Iris pigment epithelial cell (primary cell): ENCODE results near the gene ITGBL1.

Experiments
- DNase-seq: peaks from one replicate; pipeline ENCODE4 v3.0.0-alpha.2; 2011; ENCODE audit warnings: low read depth

Gene ITGBL1, protein sequence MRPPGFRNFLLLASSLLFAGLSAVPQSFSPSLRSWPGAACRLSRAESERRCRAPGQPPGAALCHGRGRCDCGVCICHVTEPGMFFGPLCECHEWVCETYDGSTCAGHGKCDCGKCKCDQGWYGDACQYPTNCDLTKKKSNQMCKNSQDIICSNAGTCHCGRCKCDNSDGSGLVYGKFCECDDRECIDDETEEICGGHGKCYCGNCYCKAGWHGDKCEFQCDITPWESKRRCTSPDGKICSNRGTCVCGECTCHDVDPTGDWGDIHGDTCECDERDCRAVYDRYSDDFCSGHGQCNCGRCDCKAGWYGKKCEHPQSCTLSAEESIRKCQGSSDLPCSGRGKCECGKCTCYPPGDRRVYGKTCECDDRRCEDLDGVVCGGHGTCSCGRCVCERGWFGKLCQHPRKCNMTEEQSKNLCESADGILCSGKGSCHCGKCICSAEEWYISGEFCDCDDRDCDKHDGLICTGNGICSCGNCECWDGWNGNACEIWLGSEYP

DNA sequence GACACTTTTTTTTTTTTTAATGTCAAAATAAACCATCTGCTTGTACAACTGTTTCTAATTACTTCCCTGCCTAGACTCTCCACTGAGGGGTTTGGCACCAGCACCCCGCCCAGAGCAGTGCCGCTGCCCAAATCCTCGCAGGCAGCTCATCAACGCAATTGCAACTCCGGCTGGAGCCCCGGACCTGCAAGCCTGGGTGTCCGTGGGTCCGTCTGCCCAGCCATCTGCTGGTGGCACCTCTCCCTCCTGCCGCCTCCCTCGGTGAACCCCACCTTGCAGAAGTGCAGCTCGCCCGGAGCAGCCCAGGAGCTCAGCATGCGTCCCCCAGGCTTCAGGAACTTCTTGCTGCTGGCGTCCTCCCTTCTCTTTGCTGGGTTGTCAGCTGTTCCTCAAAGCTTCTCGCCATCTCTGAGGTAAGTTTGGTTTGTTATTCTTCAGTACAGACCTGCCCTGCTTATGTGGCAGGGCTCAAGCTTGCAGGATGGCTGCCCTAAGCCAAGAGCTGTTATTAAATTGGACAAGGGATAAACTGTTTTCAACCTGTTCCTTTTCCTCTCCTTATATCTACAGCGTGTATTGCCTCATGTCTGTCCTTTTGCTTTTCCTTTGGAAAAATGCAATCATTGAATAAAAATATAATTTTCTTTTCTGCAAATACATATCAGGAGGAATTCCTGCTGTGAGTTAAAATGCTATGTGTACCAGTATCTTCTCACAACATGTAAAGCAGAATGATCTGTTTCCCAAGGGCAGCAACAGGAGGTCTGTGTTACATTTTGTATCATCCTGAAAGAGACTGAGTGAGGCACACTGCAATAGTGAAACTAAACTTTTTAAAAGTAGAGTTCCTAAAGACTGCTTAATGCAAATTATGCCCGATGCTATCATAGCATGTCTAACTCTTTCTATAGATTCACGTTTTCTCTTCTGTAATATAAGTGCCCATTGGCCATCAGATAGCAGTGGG, at the start of gene ITGBL1:
ITGBL1 (plus strand) TSS at position 157 of the 967 bp plus-strand sequence; CDS start at position 316, 159 bp downstream.
- peak; percentile 54 for DNase-seq

DNA sequence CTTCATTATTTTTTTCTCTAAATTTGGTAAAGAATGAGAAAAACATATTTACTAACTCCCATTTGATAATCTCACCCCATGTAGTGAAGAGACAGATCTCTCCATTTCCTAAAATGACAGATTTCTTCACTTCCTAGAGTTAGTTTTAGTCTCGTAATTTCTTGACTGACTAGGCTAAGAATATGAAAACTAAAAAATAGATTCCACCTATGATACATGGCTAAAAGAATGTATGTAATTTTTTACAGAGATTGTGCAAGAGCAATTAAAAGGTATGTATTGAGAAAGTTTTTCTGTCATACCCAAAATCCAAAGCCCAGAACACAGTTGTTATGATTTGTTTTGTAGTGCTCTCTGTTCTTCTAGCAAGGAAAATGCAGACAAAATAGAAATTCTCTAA, 45.7 kb upstream of the ITGBL1 start:
- peak; percentile 29 for DNase-seq

DNA sequence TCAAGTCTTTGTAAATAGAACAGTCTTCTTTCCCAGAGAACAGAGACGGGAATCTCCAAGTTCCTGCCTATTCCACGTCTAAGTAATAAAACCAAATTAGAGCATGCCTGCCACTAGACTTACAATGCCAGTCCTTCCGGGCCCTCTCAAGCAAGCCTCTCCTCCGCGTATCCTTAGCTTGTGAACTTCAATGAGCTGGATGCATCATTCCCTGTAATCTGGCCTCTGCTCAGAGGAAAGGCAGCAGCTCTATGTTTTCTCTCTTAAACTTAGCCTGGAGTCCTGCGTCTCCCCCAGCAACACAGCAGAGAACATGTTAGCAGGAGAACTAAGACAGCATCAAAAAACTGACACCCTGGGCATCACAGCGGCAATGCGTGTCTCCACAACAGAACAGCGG, 44.3 kb upstream of the ITGBL1 start:
- no peak for DNase-seq

DNA sequence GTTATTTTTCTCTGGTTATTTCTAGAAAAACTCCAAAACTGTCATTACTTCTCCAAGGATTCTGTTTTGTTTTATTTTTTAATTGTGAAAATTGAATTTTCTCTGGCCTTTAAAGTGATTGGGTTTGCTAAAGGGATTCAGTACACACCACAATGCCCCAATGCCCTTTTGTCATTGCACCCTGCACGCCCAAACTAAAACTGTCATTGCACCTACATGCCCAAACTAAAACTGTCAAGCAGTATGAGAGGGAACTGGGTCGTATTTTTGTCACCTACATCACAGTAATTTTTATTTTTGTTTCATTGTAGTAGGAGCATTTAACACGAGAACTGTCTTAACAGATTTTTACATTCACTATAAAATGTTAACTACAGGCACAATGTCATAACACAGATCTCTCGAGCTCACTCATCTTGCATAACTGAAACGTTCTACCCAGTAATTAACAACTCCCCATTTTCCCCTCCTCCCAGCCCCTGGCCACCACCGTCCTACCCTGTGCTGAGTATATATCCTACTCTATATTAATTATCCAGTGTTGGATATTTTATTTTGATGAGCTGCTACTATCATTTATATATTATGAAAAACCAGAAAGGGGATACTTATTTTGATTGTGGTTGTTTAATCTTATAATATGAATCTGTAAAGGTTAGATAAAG, 43.4 kb upstream of the ITGBL1 start:
- DNase-seq = no peak

DNA sequence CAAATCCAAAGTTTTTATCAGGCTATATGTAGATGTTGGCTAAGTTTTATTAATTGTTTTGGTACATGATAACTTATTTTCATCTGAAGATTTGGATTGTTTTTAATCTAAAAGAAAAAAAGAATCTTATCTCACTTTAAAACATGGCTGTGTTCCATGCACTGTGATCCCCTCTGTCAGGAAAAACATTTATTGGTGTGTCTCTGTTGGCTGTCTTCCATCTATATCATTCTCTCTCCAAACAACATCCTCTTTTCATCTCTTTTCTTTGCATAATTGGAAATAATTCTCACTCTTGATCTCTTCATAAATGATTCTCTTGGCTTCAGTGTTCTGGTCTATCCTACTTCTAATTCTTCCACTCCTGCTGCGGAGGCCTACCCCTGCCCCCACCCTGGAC, 40.4 kb upstream of the ITGBL1 start:
- DNase-seq = no peak

DNA sequence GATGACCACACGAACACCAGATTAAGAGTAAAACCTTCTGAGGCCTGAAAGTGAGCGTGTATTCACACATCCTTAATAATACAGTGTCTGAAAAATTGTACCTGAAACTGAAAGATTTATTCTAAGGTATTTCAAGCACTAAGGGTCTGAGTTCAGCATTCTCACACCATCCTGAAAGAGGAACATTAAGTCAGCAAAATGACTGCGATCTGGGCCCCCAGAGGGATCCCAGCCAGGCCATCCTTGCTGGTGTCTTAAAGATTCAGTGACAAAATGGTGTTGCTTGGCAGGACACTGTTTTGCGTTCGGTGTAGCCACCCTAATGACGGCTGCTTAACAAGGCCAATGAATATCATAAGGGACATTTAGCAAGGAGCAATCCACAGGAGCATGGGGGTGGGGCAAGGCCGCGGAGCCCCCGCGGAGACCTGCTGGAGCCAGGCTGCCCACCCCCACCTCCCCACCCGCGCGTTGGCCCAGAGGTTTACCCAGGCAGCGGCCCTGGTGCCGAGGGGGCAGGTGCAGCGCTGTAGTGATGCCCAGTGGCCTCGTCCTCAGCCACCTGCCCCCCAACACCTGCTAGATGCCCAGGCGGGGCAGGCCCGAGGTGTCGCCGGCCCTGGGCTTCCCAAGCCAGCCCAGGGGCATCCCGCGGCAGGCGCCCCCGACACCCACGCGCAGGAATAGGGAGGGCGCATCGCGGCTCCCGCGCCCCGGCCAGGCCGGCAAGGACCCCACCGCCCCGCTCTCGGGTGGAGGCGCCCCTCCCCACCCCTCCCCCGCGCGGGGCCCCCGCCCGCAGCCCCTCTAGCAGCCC, 36.9 kb upstream of the ITGBL1 start:
- no peak for DNase-seq

DNA sequence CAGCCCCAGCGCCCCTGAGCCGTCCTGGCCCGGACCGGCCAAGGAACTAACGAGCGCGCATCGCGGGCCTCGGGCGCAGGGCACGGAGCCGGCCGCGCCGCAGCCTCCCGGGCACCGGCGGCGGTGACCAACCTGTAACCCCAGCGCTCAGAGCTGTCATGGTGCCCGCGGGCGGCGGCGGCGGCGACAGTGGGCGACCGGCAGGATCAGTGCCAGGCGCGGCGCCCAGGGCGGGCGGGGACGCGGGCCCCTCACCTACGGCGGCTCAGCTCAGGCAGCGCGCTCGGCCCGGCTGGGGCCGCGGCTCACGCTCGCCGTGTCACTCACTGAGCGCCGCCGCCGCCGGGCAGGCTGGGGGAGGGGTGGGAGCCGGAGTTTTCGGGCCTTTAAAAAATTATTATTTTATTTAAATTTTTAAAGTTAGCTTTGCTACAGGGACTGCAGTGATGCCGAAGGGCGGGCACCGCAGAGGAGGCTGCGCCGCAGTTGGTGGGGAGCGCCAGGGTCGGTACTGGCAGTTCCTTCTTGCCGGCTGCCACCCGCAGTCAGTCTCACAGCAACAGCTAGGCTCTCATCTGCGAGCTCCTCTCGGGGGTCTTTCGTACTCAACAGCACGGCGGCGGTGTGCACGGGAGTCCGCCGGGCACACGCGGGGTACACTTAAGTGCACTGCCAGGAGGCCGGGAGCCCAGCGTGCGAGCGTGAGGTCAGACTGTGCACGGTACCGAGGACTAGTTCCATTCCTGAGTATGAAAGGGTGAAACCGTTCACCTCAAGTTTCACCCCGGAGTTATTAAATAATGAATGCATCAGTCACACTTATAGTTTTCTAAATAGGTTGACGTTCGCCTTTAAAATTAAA, 36.1 kb upstream of the ITGBL1 start, which contains the start of gene NALCN:
NALCN (minus strand) TSS at position 328 of the 862 bp plus-strand sequence. CDS start 17,382 bp downstream, outside the sequence.
- DNase-seq = peak; percentile 24

DNA sequence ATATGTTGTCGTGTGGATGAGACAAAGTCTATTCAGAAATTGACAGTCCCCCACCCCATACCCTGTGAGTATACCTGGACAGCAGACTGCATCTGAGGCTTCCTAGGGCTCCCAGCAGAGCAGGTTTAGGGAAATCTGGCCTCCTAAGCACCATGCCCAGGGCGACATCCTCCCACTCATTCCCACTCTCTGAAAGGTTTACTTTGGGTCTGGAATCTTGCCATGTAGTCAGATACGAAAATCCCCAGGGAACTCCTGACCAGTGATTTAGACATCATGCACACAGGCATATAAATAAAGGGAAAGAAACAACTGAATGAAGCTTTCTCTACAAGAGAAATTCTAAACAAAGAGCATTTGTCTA, 35.5 kb upstream of the ITGBL1 start:
- peak; percentile 67 for DNase-seq

DNA sequence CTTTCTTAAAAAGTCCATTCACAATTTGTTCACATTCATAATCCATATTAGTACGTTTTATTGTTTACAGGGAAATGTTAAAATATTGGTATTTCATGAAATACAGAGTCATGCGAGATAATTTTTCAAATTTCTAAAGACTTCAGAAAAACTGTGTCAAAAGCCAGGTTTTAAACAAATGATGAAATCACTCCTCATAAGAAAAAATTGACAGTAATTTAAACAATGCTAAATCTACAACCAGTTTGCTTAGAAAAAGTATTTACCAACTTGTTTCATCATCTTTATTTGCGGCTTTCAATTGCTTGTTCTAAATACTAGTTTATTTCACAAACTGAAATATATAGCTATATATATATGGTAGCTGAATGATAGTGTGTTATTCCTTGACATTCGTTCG, 35.0 kb upstream of the ITGBL1 start:
- no peak for DNase-seq

DNA sequence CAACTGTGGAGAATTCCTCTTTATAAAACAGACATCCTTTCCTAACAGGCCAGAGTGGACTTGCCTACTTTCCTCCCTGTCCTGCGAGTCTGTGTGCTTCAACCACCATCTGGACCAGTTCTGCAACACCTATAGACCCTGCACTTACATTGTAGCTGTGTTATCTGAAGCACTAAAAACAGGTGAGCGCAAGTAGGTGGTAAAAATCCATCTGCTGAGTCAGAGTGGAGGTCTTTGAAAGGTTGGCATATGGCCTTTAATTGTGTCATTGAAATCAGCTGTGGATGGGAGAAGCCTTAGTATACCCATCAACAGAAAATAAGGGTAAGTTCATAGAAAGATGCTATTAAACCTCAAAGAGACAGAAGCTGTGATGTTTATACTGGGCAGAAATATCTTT, 28.6 kb upstream of the ITGBL1 start:
- DNase-seq = no peak

DNA sequence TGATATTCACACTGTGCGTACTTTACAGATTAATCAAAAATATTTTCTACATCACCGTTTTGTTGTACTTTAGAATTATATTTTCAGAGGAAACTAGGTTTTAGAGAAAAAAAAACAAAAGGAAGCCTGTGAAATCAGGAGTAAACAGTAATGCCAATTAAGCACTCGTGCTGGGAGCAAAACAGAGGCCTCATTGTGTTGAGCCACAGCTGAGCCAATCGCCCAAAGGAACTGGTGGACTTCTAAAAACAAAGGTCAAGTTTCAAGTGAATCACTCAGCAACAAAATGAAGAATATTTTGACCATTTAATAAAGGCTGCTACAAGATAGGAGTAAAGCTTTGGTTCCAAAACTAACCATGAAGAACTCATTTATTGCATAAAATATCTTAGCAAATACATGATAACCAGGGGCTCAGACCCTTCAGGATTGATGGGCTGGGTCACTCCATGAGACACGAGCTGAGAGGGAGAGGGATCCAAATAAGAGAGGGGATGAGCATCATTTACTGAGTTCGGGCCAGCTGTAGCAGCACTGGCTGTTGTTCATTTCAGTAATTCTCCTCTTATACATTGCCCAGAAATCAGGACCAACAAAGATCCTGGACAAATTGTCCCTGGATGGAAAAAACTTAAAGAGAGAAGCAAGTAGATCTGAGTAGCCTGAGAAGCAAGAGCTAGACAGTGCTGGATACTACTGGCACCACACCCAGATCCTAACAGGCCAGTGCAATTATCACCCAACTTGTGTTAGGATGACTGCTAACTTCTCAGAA, 27.9 kb upstream of the ITGBL1 start:
- DNase-seq = peak; percentile 37

DNA sequence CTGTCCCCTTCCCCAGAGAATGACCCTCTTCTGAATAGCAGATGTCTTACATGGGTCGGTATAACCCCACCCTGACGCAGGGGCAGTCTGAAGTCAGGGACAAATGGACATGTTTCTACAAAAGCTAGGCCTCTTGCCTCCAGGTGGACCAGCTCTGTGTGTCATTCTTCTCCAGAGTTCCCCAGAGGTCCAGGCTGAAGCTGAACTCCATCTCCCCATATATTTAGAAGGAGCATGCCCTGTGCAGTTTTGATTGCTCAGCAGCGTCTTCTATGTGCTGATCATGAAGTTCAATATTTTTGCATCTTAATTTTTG, 27.4 kb upstream of the ITGBL1 start:
- DNase-seq = no peak

DNA sequence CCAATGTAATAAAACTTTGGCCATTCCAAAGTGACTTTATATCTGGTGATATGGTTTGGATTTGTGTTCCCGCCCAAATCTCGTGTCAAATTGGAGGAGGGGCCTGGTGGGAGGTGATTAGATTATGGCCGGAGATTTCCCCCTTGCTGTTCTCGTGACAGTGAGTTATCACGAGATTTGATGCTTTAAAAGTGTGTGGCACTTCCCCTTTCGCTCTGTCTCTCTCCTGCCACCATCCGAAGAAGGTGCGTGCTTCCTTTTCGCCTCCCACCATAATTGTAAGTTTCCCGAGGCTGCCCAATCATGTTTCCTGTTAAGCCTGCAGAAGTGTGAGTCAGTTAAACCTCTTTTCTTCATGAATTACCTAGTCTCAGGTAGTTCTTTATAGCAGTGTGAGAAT, 26.9 kb upstream of the ITGBL1 start:
- DNase-seq = no peak

DNA sequence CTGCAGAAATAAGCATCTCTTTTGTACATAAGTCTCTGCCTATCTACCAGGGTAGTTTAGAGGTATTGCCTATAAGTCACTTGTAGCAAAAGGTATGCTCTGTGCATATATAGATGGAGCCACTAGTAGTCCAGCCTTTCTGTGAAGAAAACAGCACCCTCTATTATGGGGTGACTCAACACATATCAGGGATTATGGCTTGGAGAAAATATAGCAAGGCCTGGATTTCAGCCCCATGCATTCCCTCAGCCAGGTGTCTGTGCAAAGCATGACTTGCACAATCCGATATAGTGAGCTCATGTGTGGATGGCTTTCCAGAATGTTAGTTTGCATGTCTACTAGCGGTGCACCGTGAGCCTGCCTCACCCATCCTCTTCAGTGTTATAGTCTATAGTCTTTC, 22.7 kb upstream of the ITGBL1 start:
- peak; percentile 17 for DNase-seq

DNA sequence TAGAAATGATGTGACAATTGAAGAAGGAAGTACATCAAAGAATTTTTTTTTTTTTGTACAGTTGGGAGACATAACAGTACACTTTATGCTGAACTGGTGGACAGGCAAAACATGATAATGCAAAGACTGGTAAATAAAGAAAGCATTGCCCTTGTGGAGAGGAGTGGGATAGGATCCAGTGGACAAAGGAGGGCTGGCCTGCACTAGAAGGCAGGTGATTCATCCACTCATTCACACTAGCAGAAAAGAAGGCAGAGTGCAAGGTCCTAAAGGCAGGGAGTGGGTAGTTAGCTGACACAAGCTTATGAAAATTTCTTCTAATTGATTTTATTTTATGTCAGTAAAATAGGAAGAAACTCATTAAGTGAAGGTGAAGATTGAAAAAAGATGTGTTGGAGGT, 18.6 kb upstream of the ITGBL1 start:
- no peak for DNase-seq

DNA sequence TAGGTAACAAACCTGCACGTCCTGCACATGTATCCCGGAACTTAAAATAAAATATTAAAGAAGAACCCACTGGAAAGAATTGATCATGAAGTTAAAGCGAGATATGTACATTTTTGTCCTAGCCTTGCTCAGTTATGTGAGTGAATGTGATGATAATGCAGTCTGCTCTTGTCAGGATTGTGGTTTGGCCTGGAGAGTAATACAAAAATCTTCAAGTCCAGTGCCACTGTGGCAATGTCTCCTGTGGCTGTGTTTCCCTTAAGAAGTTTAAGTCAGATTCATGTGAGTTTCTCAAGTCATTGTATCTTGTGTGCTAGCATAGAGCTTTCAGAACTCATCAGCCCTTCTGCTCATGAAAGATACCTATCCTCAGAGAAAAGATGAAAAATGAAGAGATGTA, 18.0 kb upstream of the ITGBL1 start:
- no peak for DNase-seq

DNA sequence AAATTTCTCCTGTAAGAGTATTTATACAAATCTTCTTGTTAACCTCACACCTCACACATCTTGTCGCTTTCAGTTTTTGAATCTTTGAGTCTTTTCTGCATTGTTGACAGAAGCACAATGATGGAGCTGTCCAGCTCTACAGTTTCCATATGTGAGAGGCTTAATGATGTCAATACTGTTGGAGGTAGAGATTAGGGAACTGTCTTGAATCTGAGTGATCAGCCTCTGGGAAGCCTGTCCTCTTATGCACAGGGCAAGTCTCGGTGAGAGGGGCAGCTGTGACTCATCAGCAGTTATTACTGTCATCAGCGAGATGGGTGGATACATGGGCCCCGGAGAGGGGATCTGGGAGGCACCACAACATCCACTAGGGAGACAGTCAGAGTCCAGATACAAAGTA, 4.6 kb upstream of the ITGBL1 start:
- DNase-seq = peak; percentile 40

DNA sequence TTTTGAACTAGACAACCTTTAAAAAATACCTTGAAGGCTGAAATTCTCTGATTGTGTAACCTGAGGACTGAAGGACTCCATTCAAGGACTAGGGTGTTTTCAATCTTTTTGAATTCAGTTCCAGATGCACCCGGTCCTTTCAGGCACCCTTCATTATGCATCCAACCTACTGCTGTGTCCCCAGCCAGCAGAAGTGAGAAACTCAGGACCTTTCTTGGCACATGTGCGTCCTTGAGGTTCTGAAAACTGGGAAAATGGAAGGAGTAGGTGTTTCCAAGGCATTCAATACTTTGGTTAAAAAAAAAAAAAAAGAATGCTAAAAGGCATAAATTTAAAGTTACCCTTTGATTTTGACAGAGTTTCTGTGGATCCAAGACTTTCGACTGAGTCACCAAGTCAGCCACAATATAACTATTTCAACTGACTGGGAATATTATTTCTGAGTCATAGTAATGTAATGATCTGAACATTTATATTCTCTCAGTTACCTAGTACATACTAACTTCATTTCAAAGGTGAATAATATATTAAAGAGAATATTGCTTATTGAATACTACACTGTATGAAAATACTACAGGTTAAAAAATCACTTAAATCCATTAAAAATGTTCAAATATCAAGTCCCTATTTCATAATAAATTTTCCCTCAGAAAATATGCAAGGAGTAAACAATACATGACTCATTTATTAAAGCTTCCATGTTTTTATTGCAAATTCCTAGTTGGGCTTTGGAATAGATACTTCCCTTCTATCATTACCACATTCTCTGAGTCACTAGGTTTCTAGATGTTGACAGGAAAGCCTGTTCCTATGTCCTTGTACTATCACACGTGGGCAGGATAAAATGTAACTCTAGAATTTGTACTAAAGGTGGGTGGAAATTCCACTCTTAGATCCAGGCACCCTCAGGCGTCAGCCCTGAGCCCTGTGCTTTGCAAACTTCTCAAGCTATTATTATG, 2.4 kb upstream of the ITGBL1 start:
- peak; percentile 89 for DNase-seq

DNA sequence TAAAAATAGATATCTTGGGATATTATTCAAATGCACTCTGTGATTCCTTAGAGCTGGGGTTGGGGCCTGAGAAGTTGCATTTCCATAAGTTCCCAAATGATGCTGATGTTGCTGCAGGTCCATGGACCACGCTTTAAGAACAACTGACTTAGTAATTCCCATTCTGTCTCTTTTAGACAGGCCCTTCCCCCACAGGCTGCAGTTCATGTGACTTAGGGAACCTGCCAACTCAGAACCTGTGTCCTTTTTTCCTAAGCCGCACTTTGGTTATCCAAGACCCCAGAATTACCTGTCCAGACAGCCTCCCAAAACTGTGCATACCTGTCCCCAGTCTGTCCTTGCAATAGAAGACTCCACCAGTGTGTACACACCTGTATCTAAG, 1.7 kb upstream of the ITGBL1 start:
- no peak for DNase-seq
